CD4-positive, alpha-beta T cell treated with Interleukin-6 for 4 hours (primary cell): ENCODE data around the gene COL19A1.

Experiments
- DNase-seq: peaks from one replicate; pipeline ENCODE4 v3.0.0-alpha.2; 2020; ENCODE audit warnings: mixed read lengths

Gene COL19A1

DNA sequence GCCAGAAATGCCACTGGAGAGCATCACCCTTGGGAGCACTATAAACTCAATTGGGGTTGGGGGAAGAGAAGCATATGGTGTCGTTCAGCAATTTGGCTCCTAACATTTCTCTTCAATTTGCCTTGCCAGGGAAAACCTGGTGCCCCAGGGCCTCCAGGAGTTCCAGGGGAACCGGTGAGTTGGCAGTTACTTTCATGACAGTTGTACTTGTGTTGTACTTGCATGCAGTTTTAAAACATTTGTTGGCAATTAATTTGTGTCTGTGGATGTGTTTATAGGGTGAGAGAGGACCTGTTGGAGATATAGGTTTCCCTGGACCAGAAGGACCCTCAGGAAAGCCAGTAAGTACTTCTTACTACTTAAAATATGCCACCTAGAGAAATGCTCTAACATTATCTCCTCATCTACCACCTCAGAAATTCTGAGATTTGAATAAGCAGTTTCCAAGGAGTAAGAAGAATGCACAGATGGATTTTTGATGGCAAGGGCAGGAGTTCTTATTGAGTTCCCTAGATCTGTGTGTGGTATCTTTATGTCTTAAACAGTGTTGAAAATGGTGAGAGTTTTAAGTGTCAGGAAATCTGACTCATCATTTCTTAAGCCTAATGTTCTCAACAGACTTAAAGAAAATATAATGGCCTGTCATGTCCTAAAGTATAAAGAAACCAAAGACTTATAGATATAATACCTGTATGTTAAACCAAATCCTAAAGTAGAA, 314.0 kb downstream of the COL19A1 start:
- no peak for DNase-seq

DNA sequence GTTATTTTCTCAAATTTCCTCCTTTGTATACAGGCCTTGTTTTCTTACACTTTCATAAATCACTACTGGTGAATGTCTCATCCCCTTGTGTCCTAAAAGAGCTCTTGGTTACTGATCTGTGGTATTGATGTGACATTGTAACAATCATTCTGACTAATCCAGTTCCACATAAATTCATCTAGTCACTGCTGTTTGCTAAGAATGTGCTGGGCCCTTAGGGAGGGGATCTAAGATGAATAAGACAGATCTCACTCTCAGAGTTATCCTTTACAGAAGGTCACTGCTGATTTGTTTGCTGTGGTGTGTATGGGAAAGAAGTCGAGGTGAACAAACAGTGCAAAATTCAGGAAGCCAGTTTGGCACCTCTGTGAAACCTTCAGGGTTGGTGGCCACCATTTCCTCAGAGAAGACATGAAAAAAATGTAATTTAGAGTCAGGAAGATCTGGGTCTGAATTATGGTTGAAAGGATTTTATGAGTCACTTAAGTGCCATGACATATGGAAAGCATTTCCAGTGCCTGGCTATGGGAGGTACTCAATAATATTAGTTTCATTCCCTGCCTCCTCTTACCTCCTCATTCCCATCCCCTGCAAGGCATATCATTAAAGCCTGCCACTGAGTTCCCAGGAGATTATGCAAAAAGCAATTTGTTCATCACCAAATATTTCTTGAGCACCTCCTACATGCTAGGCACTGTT, 314.7 kb downstream of the COL19A1 start:
- no peak for DNase-seq

DNA sequence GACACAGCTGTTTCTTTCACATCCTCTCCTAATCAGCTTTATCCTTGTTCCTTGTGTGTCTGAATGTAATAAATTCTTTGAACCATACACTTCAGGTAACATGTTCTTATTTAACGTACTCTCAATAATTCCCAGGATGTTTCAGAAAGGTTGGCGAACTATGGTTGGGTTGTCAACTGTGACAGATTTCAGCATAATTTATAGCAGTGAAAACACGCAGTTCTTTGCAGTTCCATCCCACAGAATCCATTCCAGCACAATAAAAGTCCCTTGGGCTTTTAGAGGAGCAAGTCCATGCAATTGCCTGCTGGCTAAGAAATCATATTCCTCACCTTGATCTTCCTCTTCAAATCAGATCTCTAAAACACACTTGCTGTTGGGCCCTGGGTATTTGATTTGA, 317.2 kb downstream of the COL19A1 start:
- no peak for DNase-seq

DNA sequence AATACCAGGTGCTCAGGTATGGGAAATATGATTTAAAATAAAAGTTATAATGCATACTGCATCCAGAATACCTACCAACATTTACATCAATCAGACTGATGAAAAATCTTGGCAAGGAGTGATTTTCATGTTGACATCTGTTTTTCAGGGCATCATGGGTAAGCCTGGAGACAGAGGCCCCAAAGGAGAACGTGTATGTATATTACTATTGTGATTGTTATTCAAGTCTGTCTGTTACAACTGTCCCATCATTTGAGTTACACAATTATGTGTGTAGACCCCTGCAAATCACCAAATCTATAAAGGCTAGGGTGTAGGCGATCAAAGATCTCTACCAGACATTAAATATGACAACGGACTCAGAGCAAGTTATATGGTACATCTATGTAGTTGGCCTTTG, 318.4 kb downstream of the COL19A1 start:
- no peak for DNase-seq

DNA sequence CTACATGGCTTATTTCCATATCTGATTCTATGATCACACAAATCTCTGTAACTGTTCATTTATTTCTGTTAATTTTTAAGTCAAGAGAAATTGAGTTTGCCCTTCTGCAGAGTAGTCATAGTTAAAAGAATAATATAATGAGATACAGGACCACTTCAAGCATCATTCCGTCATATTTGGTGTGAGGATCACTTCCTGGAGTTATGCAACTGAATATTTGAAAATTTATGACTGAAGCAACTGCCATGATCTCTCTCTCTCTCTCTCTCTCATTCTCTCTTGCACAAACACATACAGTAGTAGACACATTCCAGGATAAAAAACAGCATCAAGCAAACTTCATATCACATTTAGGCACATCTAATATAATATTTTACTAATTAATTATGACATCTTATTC, 320.1 kb downstream of the COL19A1 start:
- DNase-seq, result no peak

DNA sequence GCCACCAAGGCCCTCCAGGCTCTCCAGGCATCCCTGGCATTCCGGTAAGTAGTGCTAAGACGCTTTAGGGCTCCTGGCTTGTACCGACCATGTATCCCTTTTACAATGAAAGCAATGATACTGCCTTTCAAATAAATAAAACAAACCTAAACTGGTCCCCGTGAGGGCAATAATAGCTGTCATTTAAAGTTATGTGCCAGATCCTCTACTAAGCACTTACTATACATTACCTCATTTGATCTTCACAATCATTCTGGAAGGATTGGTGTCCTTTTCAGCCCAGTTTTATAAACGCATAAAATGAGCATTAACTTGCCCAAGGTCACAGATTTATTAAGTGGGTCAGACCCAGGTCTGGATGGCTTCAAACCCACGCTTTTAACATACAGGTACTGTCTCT, 321.8 kb downstream of the COL19A1 start:
- no peak for DNase-seq

DNA sequence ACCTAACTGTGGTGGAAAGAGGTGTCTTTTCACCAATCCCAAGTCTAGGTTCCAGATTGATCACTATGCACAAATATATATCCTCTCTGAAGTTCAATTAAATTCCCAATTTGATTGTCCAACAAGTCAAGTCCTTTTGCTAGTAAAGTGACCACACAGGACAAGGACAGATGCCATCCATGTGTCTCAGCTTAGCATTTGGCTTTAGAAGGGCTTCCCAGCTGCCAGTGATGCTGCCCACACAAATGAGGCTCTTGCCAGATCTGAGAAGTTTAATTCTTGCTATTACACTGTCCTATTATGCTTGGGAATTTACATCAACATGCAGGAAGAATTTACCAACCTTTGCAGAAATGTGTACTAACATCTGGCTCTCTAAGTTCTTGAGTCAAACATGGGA, 328.1 kb downstream of the COL19A1 start:
- DNase-seq, result no peak

DNA sequence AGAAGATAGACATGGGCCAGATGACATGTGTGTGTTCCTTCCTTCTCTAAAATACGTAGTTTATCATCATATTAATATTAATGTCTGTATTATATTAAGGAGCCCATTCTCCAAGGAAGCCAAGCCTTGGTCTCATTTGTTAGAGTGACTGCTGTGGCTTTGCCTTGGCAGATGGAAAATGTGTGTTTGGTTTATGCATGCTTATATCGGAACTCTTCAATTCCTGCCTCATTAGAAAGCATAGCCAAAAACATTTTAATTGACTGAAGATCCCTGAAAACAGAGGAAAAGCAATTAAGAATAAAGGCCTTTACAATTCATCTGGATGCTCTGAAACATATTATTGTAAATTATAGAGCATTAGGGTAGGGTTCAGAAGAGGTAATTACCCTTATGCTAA, 330.2 kb downstream of the COL19A1 start:
- no peak for DNase-seq

DNA sequence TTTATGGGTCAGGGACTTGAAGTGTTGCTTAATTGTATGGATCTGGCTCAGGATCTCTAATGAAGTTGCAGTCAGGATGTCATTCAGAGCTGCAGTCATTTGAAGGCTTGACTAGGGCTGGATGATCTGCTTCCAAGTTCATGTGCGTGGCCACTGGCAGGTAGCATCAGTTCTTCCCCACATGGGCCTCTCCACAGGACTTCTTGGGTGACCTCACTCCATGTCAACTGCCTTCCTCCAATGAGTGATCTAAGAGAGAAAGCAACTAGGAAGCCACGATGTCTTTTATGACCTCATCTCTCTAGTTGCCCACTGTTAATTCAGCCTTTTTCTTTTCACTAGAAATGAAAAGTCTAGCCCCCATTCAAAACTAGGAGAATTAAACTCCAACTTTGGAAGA, 332.4 kb downstream of the COL19A1 start:
- DNase-seq, result no peak

DNA sequence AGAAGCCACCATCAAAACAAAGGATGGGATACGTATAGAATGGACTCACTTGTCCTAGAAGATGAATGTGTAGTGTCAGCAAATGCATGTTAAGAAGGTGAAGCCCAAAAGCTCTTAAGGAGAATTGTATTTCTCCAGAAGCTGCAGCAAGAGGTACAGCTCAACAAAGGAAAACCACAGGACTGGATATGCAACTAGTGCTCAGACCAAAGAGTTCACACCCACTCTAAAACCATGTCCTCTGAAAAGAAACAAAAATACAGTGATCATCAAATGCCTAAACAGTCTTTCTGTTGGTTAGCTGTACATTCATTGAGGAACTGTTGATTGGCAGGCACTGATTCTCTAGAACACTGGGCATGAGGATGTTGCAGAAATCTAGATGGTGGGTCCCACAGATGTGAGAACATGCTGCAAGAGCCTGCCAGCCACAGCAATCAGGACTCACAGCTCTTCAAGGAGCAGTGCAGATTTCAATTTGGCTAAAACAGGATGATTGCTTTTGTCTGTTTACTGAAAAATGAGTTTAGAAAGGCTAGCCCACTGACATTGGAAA, 342.0 kb downstream of the COL19A1 start:
- no peak for DNase-seq

DNA sequence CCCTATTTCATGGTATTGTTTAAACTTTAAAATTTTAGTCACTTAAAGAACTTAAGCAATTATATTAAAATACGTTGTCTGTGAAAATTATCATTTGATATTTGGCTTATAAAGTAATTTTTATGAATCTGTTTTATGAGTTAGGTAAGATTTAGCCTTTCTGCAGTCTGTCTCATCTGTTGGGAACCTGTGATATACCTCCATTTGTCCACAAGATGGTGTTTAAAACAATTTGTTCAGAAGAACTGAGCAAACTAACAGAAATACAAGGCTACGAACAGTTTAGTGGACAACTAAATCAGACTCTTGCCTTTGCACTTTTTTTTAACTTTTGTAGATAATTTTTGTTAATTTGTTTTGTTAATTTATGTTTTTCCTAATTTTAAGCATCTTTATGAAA, 344.1 kb downstream of the COL19A1 start:
- DNase-seq, result no peak

DNA sequence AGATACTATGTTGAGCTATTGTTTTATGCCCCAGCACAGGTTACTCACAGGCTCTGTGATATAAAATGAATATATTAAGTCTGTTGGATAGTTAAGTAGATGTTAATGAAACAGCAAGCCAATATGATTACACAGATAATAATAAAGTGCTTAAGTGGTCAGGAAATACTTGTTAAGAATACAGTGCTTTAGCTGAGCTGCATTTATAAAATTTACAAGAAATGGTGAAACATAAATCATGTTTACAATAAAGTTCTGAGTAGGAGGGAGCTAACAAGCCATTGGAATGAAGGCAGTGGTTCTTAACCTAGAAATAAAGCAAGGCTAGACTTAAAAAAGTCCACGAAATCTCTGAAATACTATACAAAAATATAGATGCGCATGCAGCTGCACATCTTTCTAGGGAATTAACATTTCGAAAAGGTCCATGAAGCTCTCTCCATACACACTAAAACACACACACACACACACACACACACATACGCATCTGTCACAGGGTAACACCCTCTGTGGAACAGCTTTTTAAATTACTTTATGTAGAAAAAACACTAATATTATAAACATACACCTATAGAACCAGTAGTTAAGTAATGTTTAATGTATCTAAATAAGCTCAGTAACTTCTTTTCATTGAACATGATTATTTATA, 349.2 kb downstream of the COL19A1 start:
- no peak for DNase-seq

DNA sequence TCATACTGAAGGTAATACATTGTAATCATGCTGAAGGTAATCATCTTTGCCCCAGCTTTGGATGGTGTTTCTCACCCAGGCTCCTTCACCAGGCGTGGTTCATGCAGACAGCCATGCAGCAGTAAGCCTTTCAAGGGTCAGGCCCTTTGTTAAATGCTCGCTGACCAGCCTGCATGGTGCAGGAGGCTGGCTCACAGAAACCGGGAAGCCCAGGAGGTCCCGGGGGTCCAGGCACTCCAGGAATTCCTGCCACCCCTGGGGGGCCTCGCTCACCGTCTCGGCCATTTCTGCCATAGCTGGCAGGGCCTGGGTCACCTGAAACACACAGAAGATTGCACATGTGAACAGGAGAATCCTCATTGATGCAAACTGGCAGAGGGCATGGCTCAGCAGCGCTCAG, 350.4 kb downstream of the COL19A1 start:
- no peak for DNase-seq

DNA sequence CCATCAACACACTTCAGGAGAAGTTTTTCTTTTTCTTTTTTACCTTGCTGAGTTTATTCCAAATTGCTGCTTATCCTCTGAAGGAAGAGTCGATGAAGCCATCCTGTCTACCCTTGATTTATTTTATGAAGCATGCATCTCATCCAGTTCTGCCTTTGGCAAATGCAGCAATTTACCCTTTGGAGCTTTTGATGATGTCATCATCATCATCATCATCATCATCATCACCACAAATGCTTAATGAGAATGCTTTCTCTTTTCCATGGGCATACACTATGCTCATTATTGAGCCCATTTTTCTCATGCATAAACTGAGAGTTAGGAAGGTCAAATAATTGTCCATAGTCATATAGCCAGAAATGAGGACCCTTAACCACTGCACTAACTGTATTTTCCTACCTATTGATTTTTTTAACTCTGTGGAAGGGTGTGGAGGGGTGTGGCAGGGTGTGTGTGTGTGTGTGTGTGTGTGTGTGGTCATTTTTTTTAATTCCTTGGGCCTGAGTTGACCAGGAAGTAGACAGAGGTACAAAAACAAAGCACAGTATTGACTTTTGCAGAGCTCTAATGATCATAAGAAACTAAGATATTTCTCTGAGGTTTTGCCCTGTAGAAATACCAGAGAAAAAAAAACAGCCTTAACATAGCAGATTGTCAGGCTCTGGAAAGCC, 353.7 kb downstream of the COL19A1 start:
- no peak for DNase-seq

DNA sequence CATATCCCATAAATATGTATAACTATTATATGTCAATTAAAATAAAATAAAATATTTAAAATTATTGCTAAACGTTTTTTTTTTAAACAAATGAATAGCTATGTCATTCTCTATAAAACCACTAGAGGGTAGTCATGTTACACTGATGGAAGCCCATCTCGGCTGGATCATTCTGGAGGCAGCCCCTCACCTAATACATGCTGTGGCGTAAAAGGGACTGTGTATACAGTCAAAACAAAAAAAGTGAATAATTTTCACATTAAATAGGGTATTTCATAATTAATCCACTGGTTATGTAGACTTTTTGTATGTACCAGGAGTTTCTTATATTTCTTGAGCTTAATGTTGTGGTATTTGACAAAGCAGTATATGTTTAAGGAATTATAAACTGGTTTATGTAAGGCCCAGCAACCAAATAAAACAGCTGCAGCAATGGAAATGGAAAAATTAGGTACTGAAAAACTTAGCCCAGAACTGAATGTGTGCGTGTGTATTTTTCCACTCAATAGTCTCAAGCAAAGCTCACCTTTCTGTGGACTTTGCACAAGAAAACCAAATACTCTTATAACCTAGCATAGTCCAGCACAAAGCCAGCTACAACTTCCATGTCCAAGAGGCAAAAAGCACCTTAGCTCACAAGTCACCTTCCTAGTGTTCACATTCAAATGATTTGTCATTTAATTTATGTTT, 354.8 kb downstream of the COL19A1 start:
- peak; percentile 2 for DNase-seq

DNA sequence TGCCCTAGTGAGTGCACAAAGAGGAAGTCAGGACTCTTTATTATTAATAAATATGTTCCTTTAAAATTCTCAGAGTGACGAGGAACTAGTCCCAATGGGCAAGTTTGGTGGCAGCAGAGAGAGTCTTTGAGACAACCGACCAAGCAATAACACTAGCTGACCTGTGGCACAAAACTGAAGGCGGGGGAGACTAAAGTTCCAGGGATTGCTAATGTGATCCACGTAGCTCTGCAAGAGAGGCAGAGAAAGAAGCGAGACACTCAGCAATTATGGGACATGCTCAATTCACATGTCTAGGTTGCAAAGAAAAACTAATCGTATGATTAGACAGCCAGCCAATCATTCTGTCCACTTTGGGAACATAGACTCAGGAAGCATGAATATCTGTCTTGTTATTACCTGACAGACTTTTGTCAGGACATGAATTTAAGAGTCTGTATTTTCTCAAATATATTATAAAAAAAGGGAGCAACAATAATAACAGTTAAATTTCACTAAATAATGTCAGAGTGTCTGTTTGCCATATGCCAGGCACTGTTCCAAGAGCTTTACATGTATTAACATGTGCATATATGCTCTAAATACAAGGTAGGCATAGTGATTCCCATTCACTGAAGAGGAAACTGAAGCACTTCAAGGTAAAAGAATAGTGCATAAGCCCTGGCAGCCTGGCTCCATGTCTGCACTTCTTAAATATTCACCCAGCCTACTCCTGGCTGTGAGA, 355.5 kb downstream of the COL19A1 start:
- DNase-seq, result no peak

DNA sequence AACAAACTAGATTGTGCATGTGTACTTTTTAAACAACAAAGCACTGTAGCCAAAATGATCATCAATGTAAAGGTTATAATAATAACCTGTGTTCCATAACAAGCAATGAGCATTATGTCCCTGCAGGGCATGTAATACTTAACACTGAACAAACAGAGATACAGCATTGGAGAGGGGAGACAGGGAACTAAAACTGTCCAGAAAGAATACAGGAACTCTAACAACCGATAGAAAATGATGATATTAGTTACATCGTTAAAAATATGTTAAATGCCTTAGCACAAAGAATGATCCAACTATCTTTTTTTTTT, 356.0 kb downstream of the COL19A1 start:
- DNase-seq, result no peak

DNA sequence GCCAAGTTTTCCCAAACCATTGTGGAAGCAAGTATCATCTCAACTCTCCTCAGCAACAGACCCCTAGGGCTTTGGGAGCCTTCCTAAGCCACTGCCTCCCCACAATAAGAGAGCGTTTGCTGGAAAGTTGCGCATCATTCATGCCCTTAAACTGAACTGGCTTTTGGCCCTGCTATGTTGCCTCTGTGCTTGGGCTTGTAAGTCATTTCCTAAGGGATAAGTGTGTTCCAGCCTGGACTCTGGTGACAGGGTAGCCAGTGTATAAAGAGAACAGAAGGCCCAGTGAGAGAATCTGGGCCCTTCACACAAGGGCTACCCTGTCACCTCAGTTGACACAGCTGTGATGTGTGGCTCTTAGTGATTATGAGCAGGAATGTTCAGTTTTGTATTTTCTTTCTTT, 358.7 kb downstream of the COL19A1 start:
- no peak for DNase-seq

DNA sequence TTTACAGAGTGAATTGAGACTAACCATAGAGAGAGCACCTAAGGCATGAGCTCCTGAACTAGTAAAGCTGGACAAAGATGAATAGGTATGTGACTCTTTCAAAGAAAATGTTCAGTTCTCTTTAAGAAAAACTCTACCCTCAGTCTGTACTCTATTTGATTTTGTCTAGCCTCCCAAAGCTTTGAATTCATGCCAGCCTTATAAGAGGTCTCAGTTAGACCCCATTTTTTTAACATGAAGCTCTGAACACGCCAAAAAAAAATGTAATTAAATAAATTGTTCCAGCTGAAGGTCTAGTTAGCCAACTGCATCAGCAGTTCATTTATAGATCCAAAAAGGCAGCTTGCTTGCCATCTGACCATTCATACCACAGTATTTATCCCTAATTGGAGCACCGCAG, 365.0 kb downstream of the COL19A1 start:
- no peak for DNase-seq

DNA sequence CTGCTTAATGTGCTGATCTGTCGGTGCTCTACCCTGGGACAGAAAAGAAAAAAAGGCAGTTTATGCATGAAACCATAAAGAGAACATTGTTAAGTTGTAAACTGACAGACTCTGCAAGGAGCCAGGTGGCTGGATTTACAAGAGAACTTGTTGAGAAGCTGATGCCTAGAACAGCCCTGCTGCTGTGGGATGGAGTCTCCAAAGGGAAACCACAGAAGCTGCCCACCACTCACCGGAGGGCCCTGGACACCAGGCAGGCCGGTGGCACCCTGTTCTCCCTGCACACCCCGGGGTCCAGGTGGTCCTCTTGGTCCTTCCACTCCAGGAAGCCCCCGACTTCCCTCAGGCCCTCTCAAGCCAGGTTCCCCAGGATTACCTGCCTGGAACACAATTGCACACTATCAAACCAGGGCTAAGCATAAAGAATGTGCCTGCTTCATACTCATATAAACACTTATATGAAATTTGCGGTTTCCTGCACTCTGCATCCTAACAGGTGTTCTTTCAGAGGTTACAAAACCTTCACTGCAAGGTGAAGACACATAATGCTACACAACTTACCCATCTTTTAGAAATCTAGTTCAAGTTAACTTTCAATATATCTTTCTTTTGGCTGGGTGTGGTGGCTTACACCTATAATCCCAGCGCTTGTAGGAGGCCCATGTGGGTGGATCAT, 368.3 kb downstream of the COL19A1 start:
- no peak for DNase-seq

DNA sequence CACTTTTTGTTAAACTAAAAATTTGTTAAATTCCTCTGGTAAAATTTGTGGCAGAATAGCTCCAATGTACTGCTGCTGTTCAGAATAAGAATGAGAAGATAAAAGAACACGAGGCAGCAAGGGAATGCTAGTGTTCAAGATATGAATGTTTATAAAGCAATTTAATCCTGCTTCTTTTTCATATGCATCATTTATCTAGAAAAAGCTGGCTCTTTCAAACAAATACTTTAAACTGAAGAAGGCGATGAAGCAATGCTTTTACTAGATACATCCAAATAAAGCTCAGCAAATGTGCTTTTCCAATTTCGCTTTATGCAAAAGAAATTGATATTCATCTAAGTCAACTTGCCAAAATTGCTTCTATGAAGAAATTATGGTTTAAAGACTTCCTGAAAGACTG, 370.0 kb downstream of the COL19A1 start:
- DNase-seq, result no peak

DNA sequence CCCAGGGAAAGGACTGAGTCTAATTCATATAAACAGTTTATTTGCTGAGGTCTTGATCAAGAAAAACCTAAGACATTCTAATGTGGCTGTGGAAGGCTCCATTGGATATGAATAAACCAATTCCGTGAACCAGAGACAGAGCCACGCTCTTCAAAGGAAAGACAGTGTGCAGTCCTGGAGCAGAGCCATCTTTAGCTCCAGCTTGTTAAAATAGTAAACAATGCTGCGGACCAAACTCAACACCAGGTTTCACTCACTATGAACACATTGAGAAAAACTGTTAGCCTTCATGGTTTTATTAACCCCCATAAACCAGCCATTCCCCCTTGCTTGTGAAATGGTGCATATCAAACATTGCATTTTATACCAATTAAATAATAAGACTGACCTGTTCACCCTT, 374.7 kb downstream of the COL19A1 start:
- no peak for DNase-seq
